ENCODE data around the gene MAMDC2.
"Not testable (repeated sequence)": the region's sequence is repeated elsewhere in the genome, so short reads cannot be mapped to it uniquely, and the experiment has no call there.

The MAMDC2 gene

DNA sequence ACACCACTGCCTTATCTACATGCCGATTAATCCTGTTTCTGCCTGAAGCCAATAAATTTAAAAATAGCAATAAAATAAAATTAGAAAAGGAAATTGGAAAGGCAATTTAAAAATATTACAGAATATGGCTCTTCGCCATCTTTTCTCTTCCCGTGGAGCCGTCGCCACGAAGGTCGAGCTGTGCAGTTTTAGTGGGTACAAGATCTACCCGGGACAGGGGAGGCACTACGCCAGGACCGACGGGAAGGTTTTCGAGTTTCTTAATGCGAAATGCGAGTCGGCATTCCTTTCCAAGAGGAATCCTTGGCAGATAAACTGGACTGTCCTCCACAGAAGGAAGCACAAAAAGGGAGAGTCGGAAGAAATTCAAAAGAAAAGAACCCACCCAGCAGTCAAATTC, 173.4 kb downstream of the MAMDC2 start:
- intact Hi-C loops (cut with micrococcal nuclease): no loop called here
- H3K4me1 Mint-ChIP-seq (ENCODE audit: low read depth): peaks cover 5% of the 10 kb centered on the region
- H3K4me3 Mint-ChIP-seq: no peak overlapping the region
- no peaks in the 10 kb centered on the region for H3K36me3 Mint-ChIP-seq (ENCODE audit: low read depth)
- no peaks in the 10 kb centered on the region for H3K27me3 Mint-ChIP-seq
- H3K9me3 Mint-ChIP-seq: peaks cover 28% of the 10 kb centered on the region
- H3K27ac Mint-ChIP-seq: no peak overlapping the region

GRCh38 chr9:70218767-70219166, 175.1 kb downstream of the MAMDC2 start:
- Mint-ChIP-seq H3K36me3 (ENCODE audit: low read depth) (no peaks in the 10 kb centered on the region), H3K4me1 (ENCODE audit: low read depth) (peaks cover 5% of the 10 kb centered on the region), H3K4me3 (no peak overlapping the region), H3K27ac (no peak overlapping the region), H3K9me3 (peaks cover 15% of the 10 kb centered on the region), H3K27me3 (no peaks in the 10 kb centered on the region)
- intact Hi-C loops (cut with micrococcal nuclease): no loop called here

DNA sequence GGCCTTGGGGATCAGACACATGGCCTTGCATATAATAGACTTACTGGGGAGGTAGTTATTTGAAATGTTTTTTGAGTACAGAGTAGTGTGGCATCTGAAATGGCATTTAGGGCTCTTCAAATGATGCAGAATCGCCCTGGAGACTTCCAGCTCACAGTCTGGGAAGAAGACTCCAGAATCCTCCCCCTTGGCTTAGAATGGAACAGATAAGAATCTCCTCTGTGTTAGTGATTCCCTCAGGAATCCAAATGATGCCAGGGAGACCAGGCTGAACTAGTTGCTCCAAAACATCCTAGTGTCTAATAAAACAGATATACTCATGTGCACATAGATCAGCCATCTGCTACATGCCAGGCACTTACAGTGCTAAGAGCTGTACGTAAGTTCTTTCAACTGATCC, 176.6 kb downstream of the MAMDC2 start:
- no peaks in the 10 kb centered on the region for H3K4me1 Mint-ChIP-seq (ENCODE audit: low read depth)
- H3K4me3 Mint-ChIP-seq: no peak overlapping the region
- H3K36me3 Mint-ChIP-seq (ENCODE audit: low read depth): no peaks in the 10 kb centered on the region
- H3K9me3 Mint-ChIP-seq: peaks cover under 1% of the 10 kb centered on the region
- H3K27ac Mint-ChIP-seq: no peak overlapping the region
- intact Hi-C loops (cut with micrococcal nuclease): loop anchor here (10.0 kb wide), 1 partner anchor 245 kb away; no protein-coding TSS in a partner anchor
- H3K27me3 Mint-ChIP-seq: no peaks in the 10 kb centered on the region

- intact Hi-C loops (cut with micrococcal nuclease): loop anchor here (10.0 kb wide), 1 partner anchor 248 kb away; no protein-coding TSS in a partner anchor
- Mint-ChIP-seq H3K27ac (no peak overlapping the region), H3K4me3 (no peak overlapping the region), H3K4me1 (ENCODE audit: low read depth) (no peaks in the 10 kb centered on the region), H3K36me3 (ENCODE audit: low read depth) (no peaks in the 10 kb centered on the region), H3K9me3 (no peaks in the 10 kb centered on the region), H3K27me3 (no peaks in the 10 kb centered on the region)
These were observed 178.7 kb downstream of the MAMDC2 start for GRCh38 chr9:70222354-70222753.

DNA sequence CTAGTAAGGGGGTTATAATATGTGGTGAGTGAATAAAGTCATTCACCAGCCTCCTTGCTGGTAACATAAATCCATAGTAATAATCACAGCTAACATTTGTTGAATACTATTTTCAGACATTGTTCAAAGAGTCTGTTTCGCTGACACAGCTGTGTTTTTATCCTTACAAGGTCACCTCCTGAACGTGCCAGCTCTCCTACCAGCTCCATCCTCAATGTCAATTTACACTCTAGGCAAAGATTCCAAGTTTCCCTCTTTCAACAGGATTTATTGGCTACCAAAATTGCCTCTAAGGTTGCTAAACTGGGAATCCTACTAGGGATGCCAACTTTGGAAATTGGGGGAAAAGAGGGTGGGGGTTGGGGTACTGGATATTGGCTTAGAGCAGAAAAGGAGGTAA, 184.5 kb downstream of the MAMDC2 start:
- intact Hi-C loops (cut with micrococcal nuclease): loop anchor here (10.0 kb wide), 1 partner anchor 253 kb away; no protein-coding TSS in a partner anchor
- Mint-ChIP-seq H3K36me3 (ENCODE audit: low read depth) (no peaks in the 10 kb centered on the region), H3K27me3 (no peaks in the 10 kb centered on the region), H3K9me3 (no peaks in the 10 kb centered on the region), H3K27ac (no peak overlapping the region), H3K4me3 (no peak overlapping the region), H3K4me1 (ENCODE audit: low read depth) (no peaks in the 10 kb centered on the region)

- H3K4me1 Mint-ChIP-seq (ENCODE audit: low read depth): no peaks in the 10 kb centered on the region
- no peak overlapping the region for H3K4me3 Mint-ChIP-seq
- H3K9me3 Mint-ChIP-seq: no peaks in the 10 kb centered on the region
- no peaks in the 10 kb centered on the region for H3K27me3 Mint-ChIP-seq
- intact Hi-C loops (cut with micrococcal nuclease): loop anchor here (10.0 kb wide), 1 partner anchor 254 kb away; no protein-coding TSS in a partner anchor
- no peak overlapping the region for H3K27ac Mint-ChIP-seq
- no peaks in the 10 kb centered on the region for H3K36me3 Mint-ChIP-seq (ENCODE audit: low read depth)
These were observed 185.0 kb downstream of the MAMDC2 start for GRCh38 chr9:70228611-70229010.

DNA sequence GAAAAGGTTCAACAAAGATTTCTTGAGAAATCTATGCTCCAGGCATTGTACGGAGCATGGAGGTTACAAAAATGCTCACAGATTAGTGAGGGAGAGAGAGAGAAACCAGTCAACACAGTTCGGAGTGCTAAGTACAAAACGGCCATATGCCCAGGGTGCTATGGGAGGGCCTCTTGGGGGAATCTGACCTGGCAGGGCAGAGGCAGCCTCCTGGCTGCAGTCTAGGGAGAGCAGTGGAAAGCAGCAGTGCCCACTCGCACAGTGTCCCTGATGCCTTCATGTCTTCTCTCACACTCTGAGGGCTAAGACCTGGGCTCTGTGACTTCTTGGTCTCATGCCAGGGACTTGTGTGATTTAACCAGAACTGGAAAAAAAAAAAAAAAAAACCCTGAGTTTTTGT, 185.4 kb downstream of the MAMDC2 start:
- H3K27ac Mint-ChIP-seq: no peak overlapping the region
- H3K4me1 Mint-ChIP-seq (ENCODE audit: low read depth): no peaks in the 10 kb centered on the region
- intact Hi-C loops (cut with micrococcal nuclease): loop anchor here (10.0 kb wide), 1 partner anchor 254 kb away; no protein-coding TSS in a partner anchor

GRCh38 chr9:70229579-70229978, 185.9 kb downstream of the MAMDC2 start:
- Mint-ChIP-seq H3K4me3 (no peak overlapping the region), H3K27me3 (no peaks in the 10 kb centered on the region), H3K27ac (no peak overlapping the region), H3K9me3 (no peaks in the 10 kb centered on the region), H3K36me3 (ENCODE audit: low read depth) (no peaks in the 10 kb centered on the region), H3K4me1 (ENCODE audit: low read depth) (no peaks in the 10 kb centered on the region)
- intact Hi-C loops (cut with micrococcal nuclease): loop anchor here (10.0 kb wide), 1 partner anchor 255 kb away; no protein-coding TSS in a partner anchor

More for the DNA sequence above, 185.4 kb downstream of the MAMDC2 start:
- Mint-ChIP-seq H3K27me3 (no peaks in the 10 kb centered on the region), H3K9me3 (no peaks in the 10 kb centered on the region), H3K4me3 (no peak overlapping the region), H3K36me3 (ENCODE audit: low read depth) (no peaks in the 10 kb centered on the region)

DNA sequence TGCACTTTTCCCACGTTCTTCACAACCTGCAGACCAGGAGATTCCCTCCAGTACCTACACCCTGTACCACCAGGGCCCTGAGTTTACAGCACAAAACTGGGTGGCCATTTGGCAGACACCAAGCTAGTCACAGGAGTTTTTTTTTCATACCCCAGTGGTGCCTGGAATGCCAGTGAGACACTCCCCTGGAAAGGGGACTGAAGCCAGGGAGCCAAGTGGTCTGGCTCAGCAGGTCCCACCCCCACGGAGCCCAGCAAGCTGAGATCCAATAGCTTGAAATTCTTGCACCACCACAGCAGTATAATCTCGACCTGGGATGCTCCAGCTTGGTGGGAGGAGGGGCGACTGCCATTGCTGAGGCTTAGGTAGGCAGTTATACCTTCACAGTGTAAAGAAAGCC, 188.8 kb downstream of the MAMDC2 start:
- H3K4me3 Mint-ChIP-seq: no peak overlapping the region
- no peak overlapping the region for H3K27ac Mint-ChIP-seq

DNA sequence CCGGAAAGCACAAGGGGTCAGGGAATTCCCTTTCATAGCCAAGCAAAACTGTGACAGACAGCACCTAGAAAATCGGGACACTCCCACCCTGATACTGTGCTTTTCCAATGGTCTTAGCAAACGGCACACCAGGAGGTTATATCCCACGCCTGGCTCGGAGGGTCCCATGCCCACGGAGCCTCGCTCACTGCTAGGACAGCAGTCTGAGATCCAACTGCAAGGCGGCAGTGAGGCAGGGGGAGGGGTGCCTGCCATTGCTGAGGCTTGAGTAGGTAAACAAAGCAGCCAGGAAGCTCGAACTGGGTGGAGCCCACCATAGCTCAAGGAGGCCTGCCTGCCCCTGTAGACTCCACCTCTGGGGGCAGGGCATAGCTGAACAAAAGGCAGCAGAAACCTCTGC, 190.6 kb downstream of the MAMDC2 start:
- H3K4me3 Mint-ChIP-seq; H3K4me1 Mint-ChIP-seq (ENCODE audit: low read depth); H3K36me3 Mint-ChIP-seq (ENCODE audit: low read depth); H3K27me3 Mint-ChIP-seq; H3K27ac Mint-ChIP-seq; intact Hi-C loops (cut with micrococcal nuclease): not testable (repeated sequence)
- H3K9me3 Mint-ChIP-seq: peaks cover 18% of the 10 kb centered on the region

More for the DNA sequence above, 188.8 kb downstream of the MAMDC2 start:
- Mint-ChIP-seq H3K36me3 (ENCODE audit: low read depth) (no peaks in the 10 kb centered on the region), H3K4me1 (ENCODE audit: low read depth) (no peaks in the 10 kb centered on the region), H3K9me3 (peaks cover 18% of the 10 kb centered on the region), H3K27me3 (no peaks in the 10 kb centered on the region)
- intact Hi-C loops (cut with micrococcal nuclease): no loop called here

- H3K36me3 Mint-ChIP-seq (ENCODE audit: low read depth); H3K4me1 Mint-ChIP-seq (ENCODE audit: low read depth); H3K4me3 Mint-ChIP-seq; intact Hi-C loops (cut with micrococcal nuclease); H3K27ac Mint-ChIP-seq; H3K27me3 Mint-ChIP-seq: not testable (repeated sequence)
- peaks cover 16% of the 10 kb centered on the region for H3K9me3 Mint-ChIP-seq
These were observed 202.3 kb downstream of the MAMDC2 start for GRCh38 chr9:70245952-70246351.

GRCh38 chr9:70250221-70250620, 206.6 kb downstream of the MAMDC2 start:
- no peak overlapping the region for H3K4me3 Mint-ChIP-seq
- intact Hi-C loops (cut with micrococcal nuclease): loop anchor here (10.0 kb wide), 1 partner anchor 575 kb away; the partner anchor contains the start of gene APBA1
- no peaks in the 10 kb centered on the region for H3K4me1 Mint-ChIP-seq (ENCODE audit: low read depth)
- no peaks in the 10 kb centered on the region for H3K9me3 Mint-ChIP-seq
- no peaks in the 10 kb centered on the region for H3K36me3 Mint-ChIP-seq (ENCODE audit: low read depth)
- no peak overlapping the region for H3K27ac Mint-ChIP-seq
- no peaks in the 10 kb centered on the region for H3K27me3 Mint-ChIP-seq

DNA sequence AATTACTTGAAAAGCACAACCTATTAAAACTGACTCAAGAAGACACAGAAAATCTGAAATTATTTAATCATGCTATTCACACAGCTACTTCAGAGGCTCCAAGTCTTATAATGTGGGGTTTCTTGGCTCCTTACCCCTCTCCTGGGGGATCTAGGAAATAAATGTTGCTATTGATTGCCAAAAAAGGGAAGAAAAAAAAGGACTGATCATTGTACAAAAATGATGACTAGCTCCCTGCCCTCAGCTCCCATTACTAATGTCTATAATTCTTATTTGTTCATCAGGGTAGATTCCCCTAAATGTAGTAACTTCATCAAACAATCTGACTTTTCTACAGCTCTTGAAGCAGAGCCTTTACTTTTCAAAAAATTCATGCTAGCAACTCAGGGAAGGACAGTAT, 211.8 kb downstream of the MAMDC2 start:
- H3K27ac Mint-ChIP-seq: no peak overlapping the region
- no peaks in the 10 kb centered on the region for H3K27me3 Mint-ChIP-seq
- intact Hi-C loops (cut with micrococcal nuclease): loop anchor here (5.0 to 10.0 kb wide), 2 partner anchors 157 to 581 kb away; partner anchors contain the start of genes APBA1 and KLF9

GRCh38 chr9:70256123-70256551, 212.5 kb downstream of the MAMDC2 start:
- Mint-ChIP-seq H3K27ac (no peak overlapping the region), H3K36me3 (ENCODE audit: low read depth) (peaks cover 16% of the 10 kb centered on the region), H3K27me3 (no peaks in the 10 kb centered on the region), H3K4me1 (ENCODE audit: low read depth) (peaks cover 34% of the 10 kb centered on the region), H3K4me3 (no peak overlapping the region), H3K9me3 (no peaks in the 10 kb centered on the region)
- intact Hi-C loops (cut with micrococcal nuclease): loop anchor here (5.0 to 10.0 kb wide), 2 partner anchors 156 to 581 kb away; partner anchors contain the start of genes APBA1 and KLF9

More for the DNA sequence above, 211.8 kb downstream of the MAMDC2 start:
- H3K4me1 Mint-ChIP-seq (ENCODE audit: low read depth): peaks cover 28% of the 10 kb centered on the region
- H3K36me3 Mint-ChIP-seq (ENCODE audit: low read depth): peaks cover 10% of the 10 kb centered on the region
- H3K4me3 Mint-ChIP-seq: no peak overlapping the region
- no peaks in the 10 kb centered on the region for H3K9me3 Mint-ChIP-seq

DNA sequence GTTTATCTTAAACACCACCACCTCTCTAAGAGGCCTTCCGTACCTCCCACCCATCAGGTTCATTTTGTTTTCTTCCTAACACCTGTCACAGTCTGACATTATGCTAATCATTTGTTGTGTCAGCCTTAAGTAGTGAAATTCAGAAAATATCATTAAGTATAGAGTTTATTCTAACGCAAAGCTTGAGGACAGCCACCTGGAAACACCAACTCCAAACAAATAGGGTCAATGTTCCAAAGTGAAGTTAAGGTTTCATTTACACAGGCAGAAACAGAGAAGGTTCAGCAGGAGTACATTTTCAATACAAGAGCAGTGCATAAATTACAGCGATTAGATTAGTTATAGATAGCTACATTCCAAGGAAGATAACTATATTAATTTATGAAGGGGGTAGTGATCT, 213.9 kb downstream of the MAMDC2 start:
- H3K4me1 Mint-ChIP-seq (ENCODE audit: low read depth): peaks cover 48% of the 10 kb centered on the region
- H3K4me3 Mint-ChIP-seq: no peak overlapping the region
- no peaks in the 10 kb centered on the region for H3K27me3 Mint-ChIP-seq
- no peaks in the 10 kb centered on the region for H3K9me3 Mint-ChIP-seq
- H3K36me3 Mint-ChIP-seq (ENCODE audit: low read depth): peaks cover 30% of the 10 kb centered on the region
- peak overlapping the region; percentile 95 for H3K27ac Mint-ChIP-seq
- intact Hi-C loops (cut with micrococcal nuclease): loop anchor here (5.0 to 10.0 kb wide), 2 partner anchors 155 to 583 kb away; partner anchors contain the start of genes APBA1 and KLF9
